Osteoblast (primary cell): ENCODE measurements around the gene SPATA31C2. TPM values are rescaled to one million over a fixed set of nuclear protein-coding genes. Genes with fewer than 3 reads are reported as not detected.

Source experiments
- DNase-seq: peaks from one replicate; pipeline ENCODE4 v3.0.0; 2011; ENCODE audit warnings: low spot score, mixed read lengths; ENCODE audit not compliant: insufficient read length; ENCODE audit errors: missing footprints
- H2AFZ ChIP-seq: 2 replicates; pipeline ENCODE4 v1.6.0; 2011; ENCODE audit warnings: mild to moderate bottlenecking, low read length
- H3K27ac ChIP-seq: 2 replicates; pipeline ENCODE4 v1.5.1; 2011; ENCODE audit warnings: mild to moderate bottlenecking, low read depth, low read length, moderate library complexity
- H3K27me3 ChIP-seq: 2 replicates; pipeline ENCODE4 v1.6.0; 2012; ENCODE audit warnings: mild to moderate bottlenecking, control low read depth, inconsistent platforms, low read length, moderate library complexity; ENCODE audit not compliant: insufficient read depth
- H3K36me3 ChIP-seq: 2 replicates; pipeline ENCODE4 v1.5.1; 2011; ENCODE audit warnings: mild to moderate bottlenecking, low read length, control low read depth, moderate library complexity; ENCODE audit not compliant: insufficient read depth
- H3K4me1 ChIP-seq: 2 replicates; pipeline ENCODE4 v1.5.1; 2011; ENCODE audit warnings: mild to moderate bottlenecking, low read length, control low read depth, moderate library complexity; ENCODE audit not compliant: insufficient read depth
- H3K4me2 ChIP-seq: 2 replicates; pipeline ENCODE4 v1.6.0; 2011; ENCODE audit warnings: mild to moderate bottlenecking, low read length; ENCODE audit not compliant: insufficient read depth
- H3K4me3 ChIP-seq: fragments of 200-600 bp; sonication (generic); 3 replicates; pipeline ENCODE4 v1.5.1; 2012; ENCODE audit warnings: mild to moderate bottlenecking, low read length, inconsistent platforms; ENCODE audit not compliant: insufficient read depth
- H3K79me2 ChIP-seq: 2 replicates; pipeline ENCODE4 v1.6.0; 2012; ENCODE audit warnings: mild to moderate bottlenecking, low read length, control low read depth, inconsistent platforms; ENCODE audit not compliant: insufficient read depth
- H3K9me3 ChIP-seq: 2 replicates; pipeline ENCODE4 v1.5.1; 2011; ENCODE audit warnings: low read depth, low read length, control low read depth
- H4K20me1 ChIP-seq: 2 replicates; pipeline ENCODE4 v1.6.0; 2012; ENCODE audit warnings: mild to moderate bottlenecking, low read length, control low read depth; ENCODE audit not compliant: insufficient read depth
- total RNA-seq: library from RNA; depleted of rRNA; stranded (reverse); fragments of >200 nt; gene quantifications from 2 replicates; pipeline ENCODE4 v1.2.3, GENCODE V29; 2012
- TF ChIP-seq, protein P1 (sequence below): IDR thresholded peaks from 2 replicates; pipeline ENCODE4 v1.5.1; 2011; ENCODE audit warnings: mild to moderate bottlenecking, low read depth, low read length, moderate library complexity; ENCODE audit errors: extremely low read depth

SPATA31C2 gene
- total RNA-seq, 1 donor: not detected

DNA sequence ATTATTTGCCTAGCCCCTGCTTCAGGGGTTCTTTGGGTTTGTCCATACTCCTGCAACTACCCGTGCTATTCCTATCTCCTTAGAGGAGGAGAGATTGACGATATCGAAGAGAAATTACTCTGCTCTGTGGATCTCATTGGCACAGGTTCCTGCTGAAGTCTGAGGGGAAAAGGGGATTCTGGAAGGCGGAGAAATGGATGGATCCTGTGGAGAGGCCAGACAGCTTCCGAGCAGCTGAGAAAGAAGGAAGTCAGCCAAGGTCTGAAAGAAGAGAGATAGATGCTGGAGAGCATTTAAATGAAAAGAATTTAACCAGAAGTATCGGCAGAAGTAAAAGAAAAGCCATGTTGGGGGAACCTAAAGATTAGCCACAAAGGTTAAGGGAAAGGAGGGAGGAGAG, 40.4 kb upstream of the SPATA31C2 start:
- H3K27me3 ChIP-seq: peaks cover 11% of the 10 kb centered on the region
- TF ChIP-seq, protein P1, sequence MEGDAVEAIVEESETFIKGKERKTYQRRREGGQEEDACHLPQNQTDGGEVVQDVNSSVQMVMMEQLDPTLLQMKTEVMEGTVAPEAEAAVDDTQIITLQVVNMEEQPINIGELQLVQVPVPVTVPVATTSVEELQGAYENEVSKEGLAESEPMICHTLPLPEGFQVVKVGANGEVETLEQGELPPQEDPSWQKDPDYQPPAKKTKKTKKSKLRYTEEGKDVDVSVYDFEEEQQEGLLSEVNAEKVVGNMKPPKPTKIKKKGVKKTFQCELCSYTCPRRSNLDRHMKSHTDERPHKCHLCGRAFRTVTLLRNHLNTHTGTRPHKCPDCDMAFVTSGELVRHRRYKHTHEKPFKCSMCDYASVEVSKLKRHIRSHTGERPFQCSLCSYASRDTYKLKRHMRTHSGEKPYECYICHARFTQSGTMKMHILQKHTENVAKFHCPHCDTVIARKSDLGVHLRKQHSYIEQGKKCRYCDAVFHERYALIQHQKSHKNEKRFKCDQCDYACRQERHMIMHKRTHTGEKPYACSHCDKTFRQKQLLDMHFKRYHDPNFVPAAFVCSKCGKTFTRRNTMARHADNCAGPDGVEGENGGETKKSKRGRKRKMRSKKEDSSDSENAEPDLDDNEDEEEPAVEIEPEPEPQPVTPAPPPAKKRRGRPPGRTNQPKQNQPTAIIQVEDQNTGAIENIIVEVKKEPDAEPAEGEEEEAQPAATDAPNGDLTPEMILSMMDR: no peak
- DNase-seq: no peak
- H3K4me3 ChIP-seq: no peak overlapping the region
- no peak overlapping the region for H3K4me2 ChIP-seq
- no peak overlapping the region for H2AFZ ChIP-seq
- no peaks in the 10 kb centered on the region for H3K4me1 ChIP-seq
- H3K79me2 ChIP-seq: no peaks in the 10 kb centered on the region
- H3K9me3 ChIP-seq: no peaks in the 10 kb centered on the region
- no peaks in the 10 kb centered on the region for H4K20me1 ChIP-seq
- no peaks in the 10 kb centered on the region for H3K36me3 ChIP-seq
- H3K27ac ChIP-seq: no peak overlapping the region

DNA sequence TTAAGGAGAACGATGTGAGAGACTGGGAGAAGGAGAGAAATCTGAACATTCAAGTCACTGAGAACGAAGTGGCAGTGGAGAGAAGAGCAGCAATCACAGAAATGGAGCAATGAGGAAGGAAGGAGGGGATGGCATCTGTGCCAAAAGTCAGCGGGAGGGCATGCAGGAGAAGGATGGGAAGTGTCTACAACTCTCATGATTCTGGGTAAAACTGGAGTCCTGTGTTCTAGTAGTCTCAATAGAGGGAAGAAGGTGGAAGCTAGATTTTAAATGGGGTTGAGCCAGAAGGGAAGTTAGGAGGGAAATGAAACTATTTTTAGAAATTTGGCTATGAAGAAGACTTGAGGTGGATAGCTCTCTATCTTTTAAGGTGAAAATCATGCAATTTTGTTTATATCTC, 39.1 kb upstream of the SPATA31C2 start:
- peaks cover 11% of the 10 kb centered on the region for H3K27me3 ChIP-seq
- H3K4me2 ChIP-seq: no peak overlapping the region
- no peak overlapping the region for H3K4me3 ChIP-seq
- H3K79me2 ChIP-seq: no peaks in the 10 kb centered on the region
- H3K36me3 ChIP-seq: no peaks in the 10 kb centered on the region
- H2AFZ ChIP-seq: no peak overlapping the region
- H4K20me1 ChIP-seq: no peaks in the 10 kb centered on the region
- DNase-seq: peak; percentile 57
- H3K9me3 ChIP-seq: no peaks in the 10 kb centered on the region
- no peaks in the 10 kb centered on the region for H3K4me1 ChIP-seq
- TF ChIP-seq, protein P1: no peak
- H3K27ac ChIP-seq: no peak overlapping the region

DNA sequence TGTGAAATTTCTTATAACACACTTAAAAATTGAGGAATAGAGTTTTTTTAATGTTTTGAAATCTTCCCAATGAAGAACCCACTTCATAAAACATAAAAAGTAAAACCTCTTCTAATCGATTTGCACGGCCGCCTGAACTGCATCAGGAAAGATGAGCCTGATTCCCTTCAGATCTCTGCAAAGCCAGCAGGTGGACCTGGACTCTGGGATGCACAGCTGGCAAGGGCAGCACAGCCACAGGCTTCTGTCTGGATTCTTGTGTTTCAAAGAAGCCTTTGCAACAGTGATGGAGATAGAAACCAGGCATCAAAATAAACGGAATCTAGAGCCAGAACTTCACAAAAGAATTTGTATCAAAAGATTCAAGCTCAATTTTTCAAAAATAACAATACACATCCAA, 36.0 kb upstream of the SPATA31C2 start:
- no peak overlapping the region for H3K27ac ChIP-seq

DNA sequence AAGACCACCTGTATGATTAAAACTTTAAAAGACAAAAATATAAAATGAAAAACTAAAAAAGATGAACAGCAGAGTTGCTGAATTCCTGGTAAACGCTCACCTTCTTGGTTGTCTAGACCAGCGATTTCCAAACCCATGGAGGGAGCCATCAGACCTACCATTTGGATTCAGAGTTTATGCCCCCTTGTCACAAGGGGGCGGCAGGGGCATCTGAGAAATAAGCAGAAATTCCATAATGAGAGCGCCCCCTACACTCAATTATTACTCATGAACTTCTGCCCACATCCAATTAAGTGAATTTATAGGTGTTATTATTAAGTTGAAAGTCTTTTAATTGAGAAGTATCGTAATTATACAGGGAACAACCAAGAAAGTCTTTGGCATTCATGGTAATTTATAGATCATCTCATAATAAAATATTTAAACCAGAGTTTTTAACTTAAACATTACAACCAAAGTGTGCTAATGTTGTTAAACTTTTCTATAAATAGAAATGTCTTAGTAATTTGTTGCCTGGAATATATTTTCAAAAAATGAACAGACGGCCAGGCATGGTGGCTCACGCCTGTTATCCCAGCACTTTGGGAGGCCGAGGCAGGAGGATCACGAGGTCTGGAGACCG, 35.2 kb upstream of the SPATA31C2 start:
- H3K4me3 ChIP-seq: no peak overlapping the region
- no peaks in the 10 kb centered on the region for H3K79me2 ChIP-seq
- no peaks in the 10 kb centered on the region for H3K36me3 ChIP-seq
- no peak overlapping the region for H3K27ac ChIP-seq
- no peak overlapping the region for H3K4me2 ChIP-seq
- no peaks in the 10 kb centered on the region for H3K9me3 ChIP-seq
- peaks cover 11% of the 10 kb centered on the region for H3K27me3 ChIP-seq
- H2AFZ ChIP-seq: no peak overlapping the region
- TF ChIP-seq, protein P1: peak; percentile 94
- peak; percentile 75 for DNase-seq
- no peaks in the 10 kb centered on the region for H3K4me1 ChIP-seq
- H4K20me1 ChIP-seq: no peaks in the 10 kb centered on the region

More for the DNA sequence above, 36.0 kb upstream of the SPATA31C2 start:
- Histone ChIP-seq H4K20me1 (no peaks in the 10 kb centered on the region), H3K4me2 (no peak overlapping the region), H2AFZ (no peak overlapping the region), H3K9me3 (no peaks in the 10 kb centered on the region), H3K79me2 (no peaks in the 10 kb centered on the region), H3K4me3 (no peak overlapping the region), H3K27me3 (peaks cover 11% of the 10 kb centered on the region), H3K4me1 (no peaks in the 10 kb centered on the region), H3K36me3 (no peaks in the 10 kb centered on the region)
- DNase-seq: no peak
- TF ChIP-seq, protein P1: peak; percentile 18
